H9 (cell line): ENCODE data around the gene CPXM2. TPM values are rescaled to one million over a fixed set of nuclear protein-coding genes. Genes with fewer than 3 reads are reported as not detected.

Experiments used
- DNase-seq: peaks from one replicate; pipeline ENCODE4 v3.0.0-alpha.2; 2017
- H2AFZ ChIP-seq: one replicate; pipeline ENCODE4 v1.6.1; 2013; ENCODE audit warnings: mild to moderate bottlenecking, low read length, control low read depth, moderate library complexity
- H2AK5ac ChIP-seq: 2 replicates; pipeline ENCODE4 v1.6.1; 2013; ENCODE audit warnings: low read length, control low read depth, mixed read lengths; ENCODE audit not compliant: insufficient read length
- H2BK120ac ChIP-seq: one replicate; pipeline ENCODE4 v1.6.1; 2013; ENCODE audit warnings: low read depth, mild to moderate bottlenecking, low read length, control low read depth, inconsistent platforms; ENCODE audit not compliant: poor library complexity, severe bottlenecking
- H2BK12ac ChIP-seq: 2 replicates; pipeline ENCODE4 v1.6.1; 2013; ENCODE audit warnings: low read length, control low read depth, mixed read lengths, low read depth; ENCODE audit not compliant: insufficient read length
- H2BK15ac ChIP-seq: 2 replicates; pipeline ENCODE4 v1.6.1; 2013; ENCODE audit warnings: low read depth, low read length, control low read depth
- H2BK20ac ChIP-seq: one replicate; pipeline ENCODE4 v1.6.1; 2013; ENCODE audit warnings: low read depth, mild to moderate bottlenecking, low read length, control low read depth, inconsistent platforms; ENCODE audit not compliant: poor library complexity, severe bottlenecking
- H2BK5ac ChIP-seq: 2 replicates; pipeline ENCODE4 v1.6.1; 2013; ENCODE audit warnings: low read length, control low read depth, mixed read lengths; ENCODE audit not compliant: insufficient read length
- H3K14ac ChIP-seq: 2 replicates; pipeline ENCODE4 v1.6.1; 2013; ENCODE audit warnings: low read length, control low read depth; ENCODE audit not compliant: insufficient read depth
- H3K18ac ChIP-seq: 2 replicates; pipeline ENCODE4 v1.6.1; 2013; ENCODE audit warnings: low read depth, mild to moderate bottlenecking, mixed read lengths, low read length, control low read depth; ENCODE audit not compliant: insufficient read length
- H3K23ac ChIP-seq: 2 replicates; pipeline ENCODE4 v1.6.1; 2013; ENCODE audit warnings: low read length, control low read depth, mixed read lengths, low read depth; ENCODE audit not compliant: insufficient read length
- H3K23me2 ChIP-seq: 2 replicates; pipeline ENCODE4 v1.6.1; 2013; ENCODE audit warnings: low read depth, mild to moderate bottlenecking, mixed read lengths, low read length, control low read depth; ENCODE audit not compliant: insufficient read length, poor library complexity, severe bottlenecking
- H3K27ac ChIP-seq: 2 replicates; pipeline ENCODE4 v1.5.1; 2013; ENCODE audit warnings: low read length, control low read depth, mixed read lengths, low read depth; ENCODE audit not compliant: insufficient read length
- H3K27me3 ChIP-seq: 2 replicates; pipeline ENCODE4 v1.6.1; 2013; ENCODE audit warnings: low read length, control low read depth, inconsistent platforms; ENCODE audit not compliant: insufficient read depth
- H3K4ac ChIP-seq: 2 replicates; pipeline ENCODE4 v1.6.1; 2013; ENCODE audit warnings: low read depth, mild to moderate bottlenecking, control low read depth, inconsistent platforms, low read length, moderate library complexity
- H3K4me1 ChIP-seq: 2 replicates; pipeline ENCODE4 v1.6.1; 2013; ENCODE audit warnings: low read length, control low read depth, inconsistent platforms; ENCODE audit not compliant: insufficient read depth
- H3K4me2 ChIP-seq: 2 replicates; pipeline ENCODE4 v1.6.1; 2013; ENCODE audit warnings: low read length, control low read depth, mixed read lengths; ENCODE audit not compliant: insufficient read length, insufficient read depth
- H3K56ac ChIP-seq: 2 replicates; pipeline ENCODE4 v1.6.1; 2013; ENCODE audit warnings: low read depth, mild to moderate bottlenecking, mixed read lengths, low read length, control low read depth; ENCODE audit not compliant: insufficient read length
- H3K79me1 ChIP-seq: 2 replicates; pipeline ENCODE4 v1.6.1; 2013; ENCODE audit warnings: low read depth, mild to moderate bottlenecking, moderate library complexity, low read length, control low read depth, inconsistent platforms; ENCODE audit not compliant: insufficient read depth, poor library complexity, severe bottlenecking
- H3K79me2 ChIP-seq: 2 replicates; pipeline ENCODE4 v1.6.1; 2013; ENCODE audit warnings: low read length, control low read depth, inconsistent platforms; ENCODE audit not compliant: insufficient read depth
- H3K9ac ChIP-seq: 2 replicates; pipeline ENCODE4 v1.6.1; 2013; ENCODE audit warnings: low read length, control low read depth, mixed read lengths; ENCODE audit not compliant: insufficient read length; ENCODE audit errors: extremely low read depth
- H3K9me3 ChIP-seq: one replicate; pipeline ENCODE4 v1.6.1; 2013; ENCODE audit warnings: low read depth, low read length, inconsistent platforms; ENCODE audit not compliant: control insufficient read depth
- H3T11ph ChIP-seq: one replicate; pipeline ENCODE4 v1.6.1; 2013; ENCODE audit warnings: mild to moderate bottlenecking, low read length, control low read depth, inconsistent platforms
- H4K20me1 ChIP-seq: one replicate; pipeline ENCODE4 v1.6.1; 2013; ENCODE audit not compliant: control insufficient read depth, insufficient read length, insufficient read depth
- H4K5ac ChIP-seq: 2 replicates; pipeline ENCODE4 v1.6.1; 2013; ENCODE audit warnings: low read depth, mild to moderate bottlenecking, mixed read lengths, low read length, control low read depth; ENCODE audit not compliant: insufficient read length
- H4K8ac ChIP-seq: replicated peaks from 2 replicates; pipeline ENCODE4 v1.6.1; 2013; ENCODE audit warnings: low read length, control low read depth, mixed read lengths, low read depth; ENCODE audit not compliant: insufficient read length
- H4K91ac ChIP-seq: 2 replicates; pipeline ENCODE4 v1.6.1; 2013; ENCODE audit warnings: low read depth, mild to moderate bottlenecking, moderate library complexity, mixed read lengths, low read length, control low read depth; ENCODE audit not compliant: insufficient read length
- H3K27ac Mint-ChIP-seq, 3 experiments: 2 replicates in 2 of 3; 3 replicates in 1 of 3; pipeline ENCODE4 v1.8.0; 2020 to 2021; ENCODE audit warnings: mixed read lengths in 3 of 3, mild to moderate bottlenecking in 1 of 3, moderate library complexity in 1 of 3
- H3K27me3 Mint-ChIP-seq: 2 replicates; pipeline ENCODE4 v1.8.0; 2021; ENCODE audit warnings: low read depth, mild to moderate bottlenecking, moderate library complexity, mixed read lengths
- H3K36me3 Mint-ChIP-seq, 3 experiments: 2 replicates in 2 of 3; 3 replicates in 1 of 3; pipeline ENCODE4 v1.8.0; 2020 to 2021; ENCODE audit warnings: low read depth in 3 of 3, mixed read lengths in 3 of 3; ENCODE audit not compliant: insufficient read depth in 1 of 3
- H3K4me1 Mint-ChIP-seq, 2 experiments: 2 replicates each; pipeline ENCODE4 v1.8.0; 2020; ENCODE audit warnings: mixed read lengths in 2 of 2
- H3K4me3 Mint-ChIP-seq, 2 experiments: 2 replicates in 1 of 2; 3 replicates in 1 of 2; pipeline ENCODE4 v1.8.0; 2020 to 2021; ENCODE audit warnings: mild to moderate bottlenecking in 2 of 2, mixed read lengths in 2 of 2, moderate library complexity in 1 of 2
- H3K9me3 Mint-ChIP-seq, 2 experiments: 2 replicates in 1 of 2; 3 replicates in 1 of 2; pipeline ENCODE4 v1.8.0; 2020; ENCODE audit warnings: mild to moderate bottlenecking in 2 of 2, mixed read lengths in 2 of 2, moderate library complexity in 1 of 2
- WGBS: extraction: QIAGEN DNeasy Blood & Tissue Kit; methylation state at CpG from one replicate; pipeline ENCODE4 v1.1.7; 2013; ENCODE audit warnings: missing lambda C conversion rate, low lambda C conversion rate, mixed read lengths; ENCODE audit not compliant: insufficient read length; ENCODE audit errors: extremely low coverage; 5-methylcytosine and 5-hydroxymethylcytosine counted together
- total RNA-seq: library from RNA; stranded (reverse); gene quantifications from 2 replicates; pipeline ENCODE4 v1.2.1, GENCODE V29; 2021
- TF ChIP-seq, protein P1 (sequence below): fragments of 200-600 bp; sonication (generic); conservative IDR thresholded peaks from 3 replicates; pipeline ENCODE4 v1.8.0; 2021; ENCODE audit warnings: antibody characterized with exemption, mild to moderate bottlenecking

The CPXM2 gene
- total RNA-seq, 1 experiment from 2014 or later, result 1.7 TPM

- no peaks in the 10 kb centered on the region for H3K27me3 Mint-ChIP-seq
- no peak overlapping the region for H2BK20ac ChIP-seq
- H3K9me3 Mint-ChIP-seq, result peaks cover 8 to 12% of the 10 kb centered on the region in 2 experiments
- no peaks in the 10 kb centered on the region for H3K23me2 ChIP-seq
- no peak overlapping the region for H3K56ac ChIP-seq
- no peak overlapping the region for H4K5ac ChIP-seq
- H3K36me3 Mint-ChIP-seq, result peaks cover 0 to 24% (median 15%) of the 10 kb centered on the region in 3 experiments; a peak in 5 of 7 replicates
- no peak overlapping the region for H2BK120ac ChIP-seq
- no peak overlapping the region for H3K9ac ChIP-seq
- no peaks in the 10 kb centered on the region for H3K79me1 ChIP-seq
- H3K4me1 ChIP-seq, result peaks cover 14% of the 10 kb centered on the region
- no peak overlapping the region for H3K14ac ChIP-seq
- no peak overlapping the region for H3T11ph ChIP-seq
- H3K18ac ChIP-seq, result no peak overlapping the region
- peaks cover 41 to 48% of the 10 kb centered on the region in 2 experiments for H3K4me1 Mint-ChIP-seq
- no peaks in the 10 kb centered on the region for H3K27me3 ChIP-seq
- no peak overlapping the region for H2BK5ac ChIP-seq
- no peak overlapping the region for H3K23ac ChIP-seq
- H2BK12ac ChIP-seq, result no peak overlapping the region
- no peak overlapping the region for H4K8ac ChIP-seq
- no peaks in the 10 kb centered on the region for H3K79me2 ChIP-seq
- no CpG with 5 or more reads among the region's 7 CpGs for WGBS
- no peak overlapping the region for H3K27ac ChIP-seq
- no peak overlapping the region; a peak in 1 of 5 replicates for H3K4me3 Mint-ChIP-seq
- H2AK5ac ChIP-seq, result no peak overlapping the region
- no peak overlapping the region for H2BK15ac ChIP-seq
- H3K9me3 ChIP-seq, result no peaks in the 10 kb centered on the region
- H3K27ac Mint-ChIP-seq, result peak overlapping the region in 1 of 3 experiments; percentile 53; a peak in 2 of 7 replicates
- no peak for DNase-seq
- H2AFZ ChIP-seq, result no peak overlapping the region
- TF ChIP-seq, protein P1, sequence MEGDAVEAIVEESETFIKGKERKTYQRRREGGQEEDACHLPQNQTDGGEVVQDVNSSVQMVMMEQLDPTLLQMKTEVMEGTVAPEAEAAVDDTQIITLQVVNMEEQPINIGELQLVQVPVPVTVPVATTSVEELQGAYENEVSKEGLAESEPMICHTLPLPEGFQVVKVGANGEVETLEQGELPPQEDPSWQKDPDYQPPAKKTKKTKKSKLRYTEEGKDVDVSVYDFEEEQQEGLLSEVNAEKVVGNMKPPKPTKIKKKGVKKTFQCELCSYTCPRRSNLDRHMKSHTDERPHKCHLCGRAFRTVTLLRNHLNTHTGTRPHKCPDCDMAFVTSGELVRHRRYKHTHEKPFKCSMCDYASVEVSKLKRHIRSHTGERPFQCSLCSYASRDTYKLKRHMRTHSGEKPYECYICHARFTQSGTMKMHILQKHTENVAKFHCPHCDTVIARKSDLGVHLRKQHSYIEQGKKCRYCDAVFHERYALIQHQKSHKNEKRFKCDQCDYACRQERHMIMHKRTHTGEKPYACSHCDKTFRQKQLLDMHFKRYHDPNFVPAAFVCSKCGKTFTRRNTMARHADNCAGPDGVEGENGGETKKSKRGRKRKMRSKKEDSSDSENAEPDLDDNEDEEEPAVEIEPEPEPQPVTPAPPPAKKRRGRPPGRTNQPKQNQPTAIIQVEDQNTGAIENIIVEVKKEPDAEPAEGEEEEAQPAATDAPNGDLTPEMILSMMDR, result no peak
- no peak overlapping the region for H3K4ac ChIP-seq
- H4K20me1 ChIP-seq, result no peaks in the 10 kb centered on the region
- no peak overlapping the region for H3K4me2 ChIP-seq
- no peak overlapping the region for H4K91ac ChIP-seq
These were observed 90.8 kb downstream of the CPXM2 start for GRCh38 chr10:123800821-123801220.
